Skin epidermis (tissue), 12 donors: ENCODE results near the gene POU2AF2.
"Not testable (repeated sequence)": the region's sequence is repeated elsewhere in the genome, so short reads cannot be mapped to it uniquely, and the experiment has no call there.

ENCODE experiments used
- H3K27ac ChIP-seq, 21 experiments: fragments of 200-600 bp; sonication (generic) in 11 of 21; one replicate each; pipeline ENCODE4 v1.5.0; 2020; ENCODE audit warnings: mild to moderate bottlenecking in 3 of 21, inconsistent platforms in 2 of 21, moderate library complexity in 2 of 21
- H3K4me3 ChIP-seq, 7 experiments: fragments of 200-600 bp; sonication (generic) in 2 of 7; one replicate each; pipeline ENCODE4 v1.5.0; 2020; ENCODE audit warnings: inconsistent platforms in 2 of 7, mild to moderate bottlenecking in 2 of 7, moderate library complexity in 1 of 7

Gene POU2AF2

GRCh38 chr11:111300569-111300968, 55.0 kb downstream of the POU2AF2 start:
- Histone ChIP-seq H3K27ac (no peak overlapping the region), H3K4me3 (no peak overlapping the region)

DNA sequence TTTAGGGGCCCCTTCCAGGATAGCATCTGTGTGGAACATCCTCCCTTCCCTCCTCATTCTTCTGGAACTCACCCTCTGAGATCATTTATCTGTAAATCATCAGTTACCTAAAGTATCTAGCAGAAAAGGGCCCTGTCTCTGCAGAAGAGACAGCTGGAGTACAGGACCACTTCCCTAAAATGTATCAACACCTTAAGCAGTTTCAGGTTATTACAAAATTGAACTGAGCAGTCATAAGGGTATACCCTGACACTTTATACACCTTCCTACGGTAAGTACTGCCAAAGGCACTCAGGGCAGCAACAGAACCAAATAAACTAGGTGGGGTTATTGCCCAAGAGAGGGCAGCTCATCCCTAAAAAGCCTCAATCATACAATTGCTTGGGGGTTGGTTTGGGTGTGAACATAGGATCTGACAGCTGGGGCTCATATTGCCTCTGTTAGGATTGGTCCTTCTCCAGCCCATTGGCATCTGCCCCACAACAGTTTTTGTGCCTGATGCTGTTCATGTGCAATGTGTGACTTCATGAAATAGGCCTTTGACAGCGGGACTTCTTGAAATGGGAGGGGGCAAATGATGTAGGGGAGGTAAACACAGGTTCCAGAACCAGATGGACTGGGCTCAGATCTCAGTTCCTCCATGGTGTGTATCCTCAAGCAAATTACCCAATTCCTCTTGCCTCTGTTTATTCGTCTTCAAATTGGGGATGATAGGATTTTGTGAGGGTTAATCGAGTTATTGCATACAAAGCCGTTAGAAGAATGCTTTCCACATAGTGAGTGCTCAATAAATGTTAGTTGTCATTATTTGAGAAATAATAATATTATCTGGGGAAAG, 55.7 kb downstream of the POU2AF2 start:
- Histone ChIP-seq H3K27ac (no peak overlapping the region), H3K4me3 (no peak overlapping the region)

- H3K27ac ChIP-seq, result no peak overlapping the region
- H3K4me3 ChIP-seq, result no peak overlapping the region
Measured at GRCh38 chr11:111301842-111302118, 56.3 kb downstream of the POU2AF2 start.

- H3K4me3 ChIP-seq, result no peak overlapping the region
Measured at GRCh38 chr11:111302298-111302697, 56.8 kb downstream of the POU2AF2 start.

GRCh38 chr11:111303461-111303860, 57.9 kb downstream of the POU2AF2 start:
- peak overlapping the region in 1 of 21 experiments; percentile 21 for H3K27ac ChIP-seq
- H3K4me3 ChIP-seq, result no peak overlapping the region

More at GRCh38 chr11:111302298-111302697, 56.8 kb downstream of the POU2AF2 start:
- H3K27ac ChIP-seq, result no peak overlapping the region

DNA sequence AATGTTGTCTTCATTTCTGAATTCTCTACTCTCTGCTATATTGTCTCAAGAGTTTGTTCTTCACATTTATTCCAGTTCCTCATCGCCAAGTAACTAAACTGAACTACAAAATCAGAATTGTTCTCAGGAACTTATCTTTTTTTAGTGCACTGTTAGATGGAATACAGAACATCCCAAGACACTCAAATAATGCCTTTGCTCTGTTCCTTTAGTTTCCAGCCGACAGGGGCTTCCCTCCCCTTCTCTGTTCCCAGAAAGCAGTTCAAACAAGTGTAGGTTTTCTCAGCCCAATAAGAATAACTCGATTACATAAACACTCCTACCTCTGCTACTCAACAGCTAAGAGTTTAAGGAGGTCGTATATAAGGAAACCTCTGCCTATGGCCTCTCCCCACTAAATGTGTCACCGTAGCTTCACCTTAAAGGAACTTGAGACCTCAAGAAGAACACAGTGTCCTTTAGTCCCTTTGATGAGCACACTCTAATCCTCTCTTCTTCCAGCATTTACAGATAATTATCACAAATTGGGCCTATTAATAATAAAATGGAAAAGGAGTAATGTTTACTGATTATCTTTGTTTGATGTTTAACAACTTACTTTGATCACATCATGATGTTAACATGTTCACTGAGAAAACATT, 59.8 kb downstream of the POU2AF2 start:
- H3K4me3 ChIP-seq, result no peak overlapping the region
- H3K27ac ChIP-seq, result no peak overlapping the region

- Histone ChIP-seq H3K4me3 (no peak overlapping the region), H3K27ac (no peak overlapping the region)
Measured at GRCh38 chr11:111305876-111306275, 60.4 kb downstream of the POU2AF2 start.

- Histone ChIP-seq H3K27ac (no peak overlapping the region), H3K4me3 (no peak overlapping the region)
Measured at GRCh38 chr11:111306321-111306720, 60.8 kb downstream of the POU2AF2 start.

DNA sequence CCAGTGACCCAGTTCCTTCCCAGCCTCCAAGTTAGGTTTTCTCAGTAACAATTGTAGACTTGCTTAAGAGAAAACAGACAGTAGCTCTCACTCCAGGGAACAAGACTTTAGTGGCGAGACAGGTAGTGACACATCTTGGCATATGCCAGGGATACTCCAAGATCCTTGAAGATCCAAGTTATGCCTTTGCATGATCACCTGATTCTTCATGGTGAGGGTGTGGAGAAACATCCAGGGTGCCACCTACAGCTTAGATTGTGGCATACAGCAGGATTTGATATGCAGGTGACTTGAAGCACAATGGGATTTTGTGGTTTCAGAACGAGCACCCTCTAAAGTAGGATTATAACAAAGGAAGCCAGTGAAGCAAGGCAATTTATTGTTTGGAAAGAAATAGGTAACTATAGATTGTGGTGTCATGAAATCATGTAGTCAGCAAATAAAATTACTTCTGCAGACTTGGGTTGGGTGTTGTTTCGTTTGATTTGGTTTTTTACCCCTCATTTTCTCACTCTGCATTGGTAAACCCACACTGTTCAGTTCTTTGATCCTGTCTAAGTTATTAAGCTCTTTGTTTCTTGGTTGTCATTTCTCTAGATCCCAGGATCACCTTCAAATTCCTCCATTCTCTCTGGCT, 62.1 kb downstream of the POU2AF2 start:
- Histone ChIP-seq H3K4me3 (no peak overlapping the region), H3K27ac (no peak overlapping the region)

- H3K4me3 ChIP-seq, result no peak overlapping the region
- no peak overlapping the region for H3K27ac ChIP-seq
Measured at GRCh38 chr11:111308140-111308539, 62.6 kb downstream of the POU2AF2 start.

DNA sequence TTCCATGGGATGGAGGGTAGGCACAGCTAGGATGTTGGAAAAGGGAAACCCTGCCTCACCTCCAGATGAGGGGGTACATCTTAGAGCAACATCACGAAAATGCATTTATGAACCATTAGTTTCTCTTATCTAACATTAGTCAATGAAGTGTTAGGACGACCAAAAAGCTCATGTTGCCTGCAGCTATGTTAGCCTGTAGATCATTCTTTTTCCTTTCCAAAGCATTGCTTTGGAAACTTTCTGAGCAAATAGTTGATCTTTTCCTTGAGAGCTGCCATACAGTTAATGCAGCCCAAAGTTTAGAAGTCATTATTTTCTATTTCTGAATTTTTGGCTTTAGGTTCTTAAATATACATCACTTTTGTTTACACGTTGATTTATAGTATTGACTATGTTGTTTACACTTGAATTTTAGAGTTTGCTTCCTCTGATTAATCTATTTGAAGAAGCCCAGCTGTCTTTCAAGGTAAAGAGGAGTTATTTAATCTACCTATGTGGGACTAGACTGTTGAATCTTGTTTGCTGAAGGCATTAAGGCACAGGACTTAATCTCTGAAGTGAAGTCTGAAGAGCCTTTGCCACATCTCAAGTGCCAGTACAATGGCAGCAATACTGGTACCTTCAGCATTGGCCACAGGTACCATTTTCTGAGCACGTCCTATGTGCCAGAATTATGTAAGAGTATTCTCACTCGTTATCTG, 63.8 kb downstream of the POU2AF2 start:
- no peak overlapping the region for H3K27ac ChIP-seq

GRCh38 chr11:111310088-111310487, 64.6 kb downstream of the POU2AF2 start:
- Histone ChIP-seq H3K4me3 (no peak overlapping the region), H3K27ac (no peak overlapping the region)

More for the DNA sequence above, 63.8 kb downstream of the POU2AF2 start:
- no peak overlapping the region for H3K4me3 ChIP-seq

DNA sequence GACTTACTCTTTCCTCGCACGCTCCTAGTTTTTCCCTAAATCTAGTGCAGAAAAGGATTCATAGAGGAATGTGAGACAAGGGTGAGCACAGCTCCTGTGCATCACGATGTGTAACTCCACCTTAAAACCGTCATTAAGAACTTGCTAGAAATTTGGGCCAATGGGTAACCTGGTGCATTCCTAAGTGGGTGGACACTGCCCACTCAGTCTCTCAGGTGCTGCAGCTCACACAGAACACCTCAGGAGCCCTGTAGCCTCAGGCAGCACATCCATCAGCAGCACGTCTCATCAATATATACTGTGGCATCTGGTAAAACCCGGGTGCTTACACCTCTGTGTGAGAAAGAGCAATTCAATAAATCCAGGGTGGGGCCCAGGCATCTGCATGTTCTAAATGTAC, 65.2 kb downstream of the POU2AF2 start:
- no peak overlapping the region for H3K4me3 ChIP-seq
- no peak overlapping the region for H3K27ac ChIP-seq

- Histone ChIP-seq H3K4me3 (no peak overlapping the region), H3K27ac (no peak overlapping the region)
Measured at GRCh38 chr11:111312076-111312475, 66.6 kb downstream of the POU2AF2 start.

GRCh38 chr11:111319296-111319695, 73.8 kb downstream of the POU2AF2 start:
- Histone ChIP-seq H3K4me3 (no peak overlapping the region), H3K27ac (no peak overlapping the region)

- H3K4me3 ChIP-seq, H3K27ac ChIP-seq: not testable (repeated sequence)
Measured at GRCh38 chr11:111320199-111320598, 74.7 kb downstream of the POU2AF2 start.

DNA sequence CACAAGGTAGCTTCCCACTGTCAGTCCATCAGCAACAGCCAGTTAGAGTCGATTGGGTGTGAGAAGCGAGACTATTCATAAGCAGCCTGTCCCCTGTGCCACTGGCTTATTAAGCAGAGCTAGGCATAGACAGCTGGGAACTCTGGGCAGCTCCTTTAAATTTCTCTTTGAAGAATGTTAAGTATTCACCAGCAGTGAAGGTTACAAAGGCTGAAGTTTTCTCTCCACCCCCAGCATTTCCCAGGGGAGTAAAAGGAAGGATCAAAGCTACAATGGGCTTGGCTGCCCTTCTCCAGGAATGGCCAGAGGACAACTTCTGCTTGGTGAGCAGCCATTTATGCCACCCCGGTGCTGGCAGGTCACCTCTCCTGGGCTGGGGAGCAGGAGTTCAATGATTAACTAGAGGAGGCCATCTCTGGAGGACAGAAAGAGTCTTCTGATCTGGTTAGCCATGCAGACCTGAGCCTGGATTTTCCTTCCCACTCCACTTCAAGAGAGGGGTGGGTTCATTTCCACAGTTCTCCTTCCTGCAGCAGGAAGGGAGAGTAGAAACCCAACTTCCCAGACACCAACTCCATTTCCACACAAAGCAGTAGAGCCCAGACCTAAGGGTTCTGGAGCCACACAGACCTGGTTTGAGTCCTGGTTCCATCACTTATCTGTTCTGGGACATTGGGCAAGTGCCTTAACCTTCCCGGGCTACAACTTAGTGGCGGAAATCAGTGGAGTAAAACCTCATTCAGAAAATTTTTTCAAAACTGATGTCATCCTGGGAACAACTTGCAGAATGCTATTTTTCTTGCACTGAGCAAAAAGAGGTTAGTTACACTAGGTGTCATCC, 75.4 kb downstream of the POU2AF2 start:
- Histone ChIP-seq H3K27ac (no peak overlapping the region), H3K4me3 (no peak overlapping the region)

GRCh38 chr11:111322534-111322933, 77.0 kb downstream of the POU2AF2 start:
- Histone ChIP-seq H3K4me3 (no peak overlapping the region), H3K27ac (no peak overlapping the region)

DNA sequence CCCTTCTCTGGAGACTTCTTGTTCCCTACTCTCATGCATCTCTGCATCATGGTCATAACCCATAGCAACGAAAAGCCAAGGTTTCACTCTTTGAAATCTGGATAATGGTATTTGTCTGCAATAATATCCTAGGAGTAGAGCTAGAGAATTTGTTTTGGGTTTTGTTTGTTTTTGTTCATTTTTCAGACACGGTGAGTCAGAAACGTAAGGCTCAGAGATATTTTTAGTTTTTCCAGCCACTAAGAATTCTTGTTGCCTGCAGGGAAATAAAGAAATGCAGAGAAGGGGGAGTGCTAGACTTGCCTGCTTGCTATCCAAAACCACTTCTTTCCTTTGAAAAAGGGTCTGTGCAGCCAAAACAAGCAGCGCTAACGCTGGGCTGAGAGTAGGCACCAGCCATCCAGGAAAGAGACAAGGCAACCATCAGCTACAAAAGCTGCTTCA, 78.8 kb downstream of the POU2AF2 start:
- peak overlapping the region in 3 of 21 experiments; percentile 30 to 51 (median 40) for H3K27ac ChIP-seq
- H3K4me3 ChIP-seq, result no peak overlapping the region
